Glutamatergic neuron (in vitro differentiated cells): ENCODE data around the gene UNC50. TPM values are rescaled to one million over a fixed set of nuclear protein-coding genes. Genes with fewer than 3 reads are reported as not detected.
A peak's percentile ranks its signal among the peaks of the same experiment; 100 is the strongest.

ENCODE experiments used
- DNase-seq: peaks from one replicate; pipeline ENCODE4 v3.0.0; 2022
- H3K27ac Mint-ChIP-seq: one replicate; pipeline ENCODE4 v1.8.0; 2020; ENCODE audit warnings: mild to moderate bottlenecking, mixed read lengths, inconsistent platforms; ENCODE audit not compliant: unreplicated experiment
- H3K27me3 Mint-ChIP-seq: one replicate; pipeline ENCODE4 v1.8.0; 2020; ENCODE audit warnings: mild to moderate bottlenecking, moderate library complexity, mixed read lengths, inconsistent platforms; ENCODE audit not compliant: unreplicated experiment
- H3K36me3 Mint-ChIP-seq: one replicate; pipeline ENCODE4 v1.8.0; 2020; ENCODE audit warnings: mild to moderate bottlenecking, mixed read lengths, inconsistent platforms; ENCODE audit not compliant: unreplicated experiment
- H3K4me1 Mint-ChIP-seq: one replicate; pipeline ENCODE4 v1.8.0; 2020; ENCODE audit warnings: mild to moderate bottlenecking, low read depth, mixed read lengths, inconsistent platforms; ENCODE audit not compliant: unreplicated experiment
- H3K4me3 Mint-ChIP-seq: one replicate; pipeline ENCODE4 v1.8.0; 2020; ENCODE audit warnings: mild to moderate bottlenecking, mixed read lengths, inconsistent platforms; ENCODE audit not compliant: unreplicated experiment
- H3K9me3 Mint-ChIP-seq: one replicate; pipeline ENCODE4 v1.8.0; 2020; ENCODE audit warnings: mild to moderate bottlenecking, moderate library complexity, mixed read lengths, inconsistent platforms; ENCODE audit not compliant: unreplicated experiment
- long read RNA-seq: library from polyadenylated mRNA; unstranded; transcript quantifications from one replicate; pipeline ENCODE4 v2.0.0, GENCODE V29; 2020; ENCODE audit not compliant: unreplicated experiment
- total RNA-seq: library from RNA; stranded (reverse); fragmentation: NEBNext Ultra II Directional; extraction: Animal tissue kit (Norgen Biotek cat#: 25700); gene quantifications from one replicate; pipeline ENCODE4 v1.2.1, GENCODE V29; 2021; ENCODE audit not compliant: unreplicated experiment
- TF ChIP-seq, protein P1 (sequence below): fragments of 200-600 bp; sonication (generic); IDR thresholded peaks from one replicate; pipeline ENCODE4 v1.5.0; 2021; ENCODE audit not compliant: partially characterized antibody, unreplicated experiment

Gene UNC50
- total RNA-seq: 43.0 TPM
- long read RNA-seq, transcript UNC50-201 (6 exons, 1,143 nt): major isoform, 15 of 26 reads
- long read RNA-seq, partial matches to known transcripts: 3 of 26 reads
- long read RNA-seq, other reads (novel, unspliced or antisense): 8 of 26 reads

DNA sequence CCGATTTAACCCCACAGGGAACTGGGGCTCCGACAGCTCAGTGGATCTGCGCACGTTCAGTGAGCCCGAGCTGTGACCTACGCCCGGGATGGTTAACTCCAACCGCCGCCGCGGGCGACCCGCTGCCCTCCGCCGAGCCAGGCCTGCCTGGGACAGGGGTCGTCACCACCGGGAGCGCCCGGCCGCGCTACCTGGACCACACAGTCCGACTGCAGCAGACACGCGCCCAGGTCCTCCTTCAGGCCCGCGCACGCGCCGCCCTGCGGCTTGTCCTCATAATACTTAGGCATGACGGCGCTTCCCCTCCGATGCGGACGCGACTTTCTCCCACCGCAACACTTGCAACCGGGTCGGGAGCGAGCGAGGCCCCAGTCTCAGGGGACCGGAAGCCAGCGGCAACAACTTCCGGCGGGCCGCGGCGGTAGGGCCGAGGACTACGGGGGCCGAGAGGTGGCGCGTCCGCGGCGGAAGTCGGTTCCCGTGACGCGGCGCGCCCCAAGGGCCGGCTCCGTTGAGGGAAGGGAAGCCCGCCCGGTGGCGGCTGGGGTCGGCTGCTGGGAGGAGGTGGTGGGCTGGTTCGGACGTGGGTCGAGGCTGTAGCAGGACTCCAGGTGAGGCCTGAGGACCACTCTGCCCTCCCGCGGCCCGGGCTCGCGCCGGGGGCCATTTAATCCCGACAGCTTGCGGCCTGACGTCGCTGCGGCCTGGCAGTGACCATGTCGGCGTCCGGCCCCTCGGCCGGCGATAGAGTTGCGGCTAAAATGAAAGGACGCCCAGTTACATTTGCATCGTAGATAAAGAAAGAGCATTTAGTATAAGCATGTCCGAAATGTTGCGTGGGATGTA lies at the start of gene UNC50, which contains the start of gene COA5:
Gene UNC50, plus strand, starts transcription at position 474 of the 846 bp plus-strand sequence. CDS start 1,171 bp downstream, outside the sequence.
Gene COA5, minus strand, starts transcription at position 397 of the 846 bp plus-strand sequence. Its CDS starts 107 bp downstream, at position 290.
- TF ChIP-seq, protein P1, sequence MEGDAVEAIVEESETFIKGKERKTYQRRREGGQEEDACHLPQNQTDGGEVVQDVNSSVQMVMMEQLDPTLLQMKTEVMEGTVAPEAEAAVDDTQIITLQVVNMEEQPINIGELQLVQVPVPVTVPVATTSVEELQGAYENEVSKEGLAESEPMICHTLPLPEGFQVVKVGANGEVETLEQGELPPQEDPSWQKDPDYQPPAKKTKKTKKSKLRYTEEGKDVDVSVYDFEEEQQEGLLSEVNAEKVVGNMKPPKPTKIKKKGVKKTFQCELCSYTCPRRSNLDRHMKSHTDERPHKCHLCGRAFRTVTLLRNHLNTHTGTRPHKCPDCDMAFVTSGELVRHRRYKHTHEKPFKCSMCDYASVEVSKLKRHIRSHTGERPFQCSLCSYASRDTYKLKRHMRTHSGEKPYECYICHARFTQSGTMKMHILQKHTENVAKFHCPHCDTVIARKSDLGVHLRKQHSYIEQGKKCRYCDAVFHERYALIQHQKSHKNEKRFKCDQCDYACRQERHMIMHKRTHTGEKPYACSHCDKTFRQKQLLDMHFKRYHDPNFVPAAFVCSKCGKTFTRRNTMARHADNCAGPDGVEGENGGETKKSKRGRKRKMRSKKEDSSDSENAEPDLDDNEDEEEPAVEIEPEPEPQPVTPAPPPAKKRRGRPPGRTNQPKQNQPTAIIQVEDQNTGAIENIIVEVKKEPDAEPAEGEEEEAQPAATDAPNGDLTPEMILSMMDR: peak; percentile 13
- Mint-ChIP-seq H3K9me3 (peaks cover 9% of the 10 kb centered on the region), H3K4me1 (peaks cover 18% of the 10 kb centered on the region), H3K4me3 (peak within 1 kb of the TSS; percentile 91), H3K36me3 (no peaks in the 10 kb centered on the region), H3K27ac (peak within 1 kb of the TSS; percentile 91), H3K27me3 (peaks cover 9% of the 10 kb centered on the region)
- DNase-seq: peak; percentile 95

DNA sequence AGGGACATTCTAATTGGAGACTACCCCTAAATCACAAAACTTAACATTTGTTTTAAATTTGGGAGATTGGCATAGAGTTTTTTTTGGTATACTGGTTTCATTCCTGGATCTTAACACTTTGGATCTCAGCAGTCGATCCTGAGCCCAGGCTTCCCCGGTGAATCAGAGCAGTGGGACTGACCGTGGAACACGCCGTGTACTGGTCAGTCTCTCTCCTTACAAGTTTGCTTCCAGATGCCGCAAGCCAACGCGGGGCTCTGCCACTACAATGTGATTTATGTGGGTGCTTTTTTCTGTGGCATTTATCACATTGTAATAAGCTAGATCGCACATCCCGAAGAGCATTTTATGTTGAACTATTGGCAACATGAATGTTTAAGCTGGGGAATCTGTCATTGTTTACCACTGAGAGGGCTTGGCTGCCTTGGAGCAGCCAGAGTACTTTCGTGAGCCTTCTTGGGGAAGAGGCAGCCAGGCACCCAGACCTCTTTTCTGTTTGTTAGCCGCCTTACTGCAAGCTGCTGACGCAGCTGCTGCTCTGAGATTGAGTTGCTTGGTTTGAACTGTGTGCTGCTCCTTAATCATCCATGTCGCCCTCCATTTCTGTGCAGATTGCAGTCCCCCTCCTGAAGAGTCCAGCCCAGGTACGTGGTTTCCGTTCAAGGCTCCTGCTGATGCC lies 49.4 kb upstream of the UNC50 start:
- peaks cover 7% of the 10 kb centered on the region for H3K27me3 Mint-ChIP-seq
- H3K4me3 Mint-ChIP-seq: no peak overlapping the region
- H3K36me3 Mint-ChIP-seq: peaks cover 8% of the 10 kb centered on the region
- no peaks in the 10 kb centered on the region for H3K4me1 Mint-ChIP-seq
- TF ChIP-seq, protein P1: no peak
- no peaks in the 10 kb centered on the region for H3K9me3 Mint-ChIP-seq
- DNase-seq: no peak
- no peak overlapping the region for H3K27ac Mint-ChIP-seq

DNA sequence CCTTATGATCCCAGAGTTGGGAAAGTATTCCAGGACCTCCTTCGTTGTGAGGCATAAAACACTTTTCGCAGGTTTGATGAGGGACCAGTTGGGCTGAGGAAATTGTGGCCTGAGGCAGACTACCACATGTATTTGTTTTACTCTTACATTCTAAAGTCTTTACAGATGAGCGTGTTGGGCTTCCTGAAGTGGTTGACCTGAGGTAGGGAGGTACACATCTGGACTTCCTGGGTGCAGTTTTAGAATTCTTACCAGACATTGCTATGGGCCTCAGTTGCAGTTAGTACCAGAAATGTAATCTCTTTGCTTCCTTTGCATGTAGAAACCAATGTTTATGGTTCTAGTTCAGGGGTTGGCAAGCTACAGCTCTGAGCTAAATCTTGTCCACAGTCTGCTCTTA lies 48.8 kb upstream of the UNC50 start:
- Mint-ChIP-seq H3K27ac (no peak overlapping the region), H3K9me3 (no peaks in the 10 kb centered on the region)

DNA sequence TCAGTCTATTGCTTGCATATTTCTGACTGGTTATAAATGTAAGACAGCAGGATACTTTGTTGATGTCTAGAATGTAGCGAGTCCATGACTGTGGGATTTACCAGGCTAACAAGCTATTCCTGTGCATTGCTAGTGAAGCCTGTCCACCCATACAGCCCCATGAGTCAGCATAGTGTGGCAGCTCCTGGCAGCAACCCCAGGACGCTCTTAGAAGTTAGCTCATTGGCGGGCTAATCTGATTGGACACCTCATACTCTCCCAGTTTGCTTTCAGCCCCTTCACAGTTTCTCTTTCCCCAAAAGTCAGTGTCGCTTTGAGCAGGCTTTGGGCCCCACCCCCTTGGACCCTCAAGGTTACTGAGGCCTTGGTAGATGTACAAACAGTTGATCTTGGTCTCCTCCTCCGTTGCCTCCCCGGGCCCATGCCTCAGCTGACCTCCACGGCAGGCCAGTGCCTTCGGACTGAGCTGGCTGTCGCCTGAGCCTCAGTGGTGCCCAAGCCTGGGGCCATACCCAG lies 48.1 kb upstream of the UNC50 start:
- H3K9me3 Mint-ChIP-seq: no peaks in the 10 kb centered on the region
- no peak overlapping the region for H3K4me3 Mint-ChIP-seq
- TF ChIP-seq, protein P1: no peak
- no peaks in the 10 kb centered on the region for H3K4me1 Mint-ChIP-seq
- H3K36me3 Mint-ChIP-seq: peaks cover 1% of the 10 kb centered on the region
- no peak for DNase-seq
- peaks cover 7% of the 10 kb centered on the region for H3K27me3 Mint-ChIP-seq
- no peak overlapping the region for H3K27ac Mint-ChIP-seq

More for the DNA sequence above, 48.8 kb upstream of the UNC50 start:
- Mint-ChIP-seq H3K27me3 (peaks cover 7% of the 10 kb centered on the region), H3K4me3 (no peak overlapping the region), H3K36me3 (peaks cover 8% of the 10 kb centered on the region), H3K4me1 (no peaks in the 10 kb centered on the region)
- DNase-seq: no peak
- TF ChIP-seq, protein P1: no peak
